ENCODE measurements around the gene PPP4R4. TPM values are rescaled to one million over a fixed set of nuclear protein-coding genes. Genes with fewer than 3 reads are reported as not detected.

The PPP4R4 gene
- total RNA-seq, 1 experiment from 2014 or later, result 3.9 TPM

DNA sequence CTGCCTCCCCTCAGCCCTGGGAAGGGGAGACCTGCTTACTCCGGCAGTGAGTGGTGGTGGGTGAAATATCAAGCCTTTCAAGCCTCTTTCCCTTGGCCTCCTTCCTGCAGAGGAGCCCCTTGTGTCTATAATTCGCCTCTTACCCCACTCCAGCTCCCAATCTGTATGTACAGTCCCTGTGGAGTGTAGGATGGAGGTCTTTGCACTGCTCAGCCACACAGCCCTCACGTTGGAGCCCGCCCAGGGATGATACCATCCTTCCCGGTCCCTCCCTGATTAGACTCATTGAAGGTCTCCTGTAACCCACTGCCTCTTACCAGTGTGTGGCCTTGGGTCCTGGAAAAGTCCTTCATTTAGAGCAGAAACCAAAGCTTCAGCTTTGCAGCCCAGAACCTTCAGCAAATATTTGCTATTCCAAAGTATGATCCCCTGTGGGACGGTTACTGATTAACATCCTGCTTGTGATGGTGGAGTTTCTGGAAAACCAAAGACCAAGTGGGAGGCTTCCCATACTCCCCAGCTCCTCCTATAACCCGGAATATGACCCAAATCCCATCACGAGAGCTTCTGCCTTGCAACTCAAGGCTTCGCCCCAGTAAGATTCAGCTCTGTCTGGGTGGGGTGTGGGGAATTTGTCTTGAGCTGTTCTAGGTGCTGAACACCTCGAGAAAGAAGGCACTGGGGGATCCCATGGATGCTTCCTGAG is 118.9 kb downstream of the PPP4R4 start, which contains the start of gene SERPINA10:
SERPINA10 (minus strand) TSS at position 397 of the 706 bp plus-strand sequence. CDS start 2,675 bp downstream, outside the sequence.
- no peaks in the 10 kb centered on the region for H3K36me3 Mint-ChIP-seq (ENCODE audit: insufficient read depth in 1 of 3, low read depth in 3 of 3)

More for the DNA sequence above, 118.9 kb downstream of the PPP4R4 start, which contains the start of gene SERPINA10:
- H3K4me3 Mint-ChIP-seq, result no peak within 1 kb of the TSS
- H3K14ac ChIP-seq (ENCODE audit: insufficient read depth, low read length), result no peak within 1 kb of the TSS; the same call in 1 of the 2 replicates
- no peaks in the 10 kb centered on the region for H4K20me1 ChIP-seq (ENCODE audit: control insufficient read depth, insufficient read depth, insufficient read length)
- H4K8ac ChIP-seq (replicated peaks; ENCODE audit: insufficient read length, low read depth, low read length), result no peak within 1 kb of the TSS
- no peaks in the 10 kb centered on the region for H3K27me3 ChIP-seq (ENCODE audit: insufficient read depth, low read length)
- no peak within 1 kb of the TSS for H2AK5ac ChIP-seq (ENCODE audit: insufficient read length, low read length)
- no peaks in the 10 kb centered on the region for H3K79me1 ChIP-seq (ENCODE audit: insufficient read depth, low read depth, low read length, poor library complexity, severe bottlenecking)
- no peak within 1 kb of the TSS for H3K4me2 ChIP-seq (ENCODE audit: insufficient read depth, insufficient read length, low read length)
- no CpG with 5 or more reads among the region's 10 CpGs for WGBS (ENCODE audit: extremely low coverage, insufficient read length, low lambda C conversion rate)
- no peaks in the 10 kb centered on the region for H3K9me3 ChIP-seq (ENCODE audit: control insufficient read depth, low read depth, low read length)
- no peaks in the 10 kb centered on the region for H3K9me3 Mint-ChIP-seq
- no peak within 1 kb of the TSS for H2BK5ac ChIP-seq (ENCODE audit: insufficient read length, low read length)
- peaks cover 2 to 11% of the 10 kb centered on the region in 2 experiments; a peak in 3 of 4 replicates for H3K4me1 Mint-ChIP-seq
- no peak within 1 kb of the TSS for H3K18ac ChIP-seq (ENCODE audit: insufficient read length, low read depth, low read length)
- H2BK120ac ChIP-seq (ENCODE audit: low read depth, low read length, poor library complexity, severe bottlenecking), result no peak within 1 kb of the TSS
- H3K4ac ChIP-seq (ENCODE audit: low read depth, low read length), result no peak within 1 kb of the TSS
- no peak within 1 kb of the TSS for H3K27ac ChIP-seq (ENCODE audit: insufficient read length, low read depth, low read length)
- no peak within 1 kb of the TSS for H2BK20ac ChIP-seq (ENCODE audit: low read depth, low read length, poor library complexity, severe bottlenecking)
- no peak for DNase-seq
- H3K9ac ChIP-seq (ENCODE audit: extremely low read depth, insufficient read length, low read length), result no peak within 1 kb of the TSS
- H3K23me2 ChIP-seq (ENCODE audit: insufficient read length, low read depth, low read length, poor library complexity, severe bottlenecking), result no peaks in the 10 kb centered on the region
- H3K27ac Mint-ChIP-seq, result no peak within 1 kb of the TSS
- no peak within 1 kb of the TSS for H3K56ac ChIP-seq (ENCODE audit: insufficient read length, low read depth, low read length)
- H2BK15ac ChIP-seq (ENCODE audit: low read depth, low read length), result no peak within 1 kb of the TSS
- H3T11ph ChIP-seq (ENCODE audit: low read length), result no peak within 1 kb of the TSS
- no peaks in the 10 kb centered on the region; the same call in 1 of the 2 replicates for H3K27me3 Mint-ChIP-seq (ENCODE audit: low read depth)
- no peak within 1 kb of the TSS for H2AFZ ChIP-seq (ENCODE audit: low read length)
- H3K4me1 ChIP-seq (ENCODE audit: insufficient read depth, low read length), result no peaks in the 10 kb centered on the region; the same call in 1 of the 2 replicates
- TF ChIP-seq, protein P1, sequence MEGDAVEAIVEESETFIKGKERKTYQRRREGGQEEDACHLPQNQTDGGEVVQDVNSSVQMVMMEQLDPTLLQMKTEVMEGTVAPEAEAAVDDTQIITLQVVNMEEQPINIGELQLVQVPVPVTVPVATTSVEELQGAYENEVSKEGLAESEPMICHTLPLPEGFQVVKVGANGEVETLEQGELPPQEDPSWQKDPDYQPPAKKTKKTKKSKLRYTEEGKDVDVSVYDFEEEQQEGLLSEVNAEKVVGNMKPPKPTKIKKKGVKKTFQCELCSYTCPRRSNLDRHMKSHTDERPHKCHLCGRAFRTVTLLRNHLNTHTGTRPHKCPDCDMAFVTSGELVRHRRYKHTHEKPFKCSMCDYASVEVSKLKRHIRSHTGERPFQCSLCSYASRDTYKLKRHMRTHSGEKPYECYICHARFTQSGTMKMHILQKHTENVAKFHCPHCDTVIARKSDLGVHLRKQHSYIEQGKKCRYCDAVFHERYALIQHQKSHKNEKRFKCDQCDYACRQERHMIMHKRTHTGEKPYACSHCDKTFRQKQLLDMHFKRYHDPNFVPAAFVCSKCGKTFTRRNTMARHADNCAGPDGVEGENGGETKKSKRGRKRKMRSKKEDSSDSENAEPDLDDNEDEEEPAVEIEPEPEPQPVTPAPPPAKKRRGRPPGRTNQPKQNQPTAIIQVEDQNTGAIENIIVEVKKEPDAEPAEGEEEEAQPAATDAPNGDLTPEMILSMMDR (conservative IDR thresholded peaks at IDR 0.05), result no peak
- no peak within 1 kb of the TSS for H2BK12ac ChIP-seq (ENCODE audit: insufficient read length, low read depth, low read length)
- no peak within 1 kb of the TSS for H4K5ac ChIP-seq (ENCODE audit: insufficient read length, low read depth, low read length)
- no peaks in the 10 kb centered on the region for H3K79me2 ChIP-seq (ENCODE audit: insufficient read depth, low read length)
- H3K23ac ChIP-seq (ENCODE audit: insufficient read length, low read depth, low read length), result no peak within 1 kb of the TSS
- H4K91ac ChIP-seq (ENCODE audit: insufficient read length, low read depth, low read length), result no peak within 1 kb of the TSS
